NCI-H2196 (cell line): ENCODE measurements around the gene TRIM17.

ENCODE experiments used
- DNase-seq: peaks from one replicate; lab custom pipeline; 2025; ENCODE audit not compliant: unreplicated experiment; lab: John Stamatoyannopoulos, UW

The TRIM17 gene

GRCh38 chr1:228402641-228403025 is 14.0 kb downstream of the TRIM17 start:
- no peak for DNase-seq

GRCh38 chr1:228401782-228402640 is 14.7 kb downstream of the TRIM17 start:
- no peak for DNase-seq

DNA sequence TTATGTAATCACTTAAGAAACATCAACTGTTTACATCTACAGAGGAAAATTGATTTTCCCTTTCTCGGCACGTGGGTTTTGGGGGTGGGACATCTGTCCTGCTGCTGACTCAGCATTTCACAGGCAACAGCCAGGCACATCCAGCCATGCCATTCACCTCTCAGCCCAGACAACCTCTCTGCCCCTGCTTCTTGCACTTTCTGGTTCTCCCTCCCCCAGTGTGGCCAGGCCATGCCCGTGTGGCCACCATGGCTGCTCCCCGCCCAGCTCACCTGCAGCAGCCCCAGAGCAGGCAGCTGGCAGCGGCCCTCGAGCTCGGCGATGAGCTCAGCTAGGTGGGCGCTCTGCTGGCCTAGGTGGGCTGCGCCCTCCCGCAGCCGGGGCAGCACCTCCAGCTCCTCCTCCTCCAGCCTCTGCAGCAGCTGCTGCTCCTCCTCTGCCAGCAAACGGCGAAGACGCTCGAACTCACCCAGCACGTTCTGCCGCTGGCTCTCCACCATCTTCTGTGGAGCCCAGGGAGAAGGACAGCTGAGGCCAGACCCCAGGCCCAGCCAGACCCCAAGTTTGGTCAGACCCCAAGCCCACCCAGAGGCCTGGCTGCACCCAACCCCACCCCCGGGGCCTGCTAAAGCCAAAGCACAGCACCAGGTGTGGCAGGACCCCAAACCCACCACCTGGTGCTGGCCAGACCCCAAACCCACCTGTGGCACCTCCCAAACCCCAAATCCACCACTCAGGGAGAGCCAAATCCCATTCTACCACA is 15.8 kb downstream of the TRIM17 start:
- DNase-seq: no peak

DNA sequence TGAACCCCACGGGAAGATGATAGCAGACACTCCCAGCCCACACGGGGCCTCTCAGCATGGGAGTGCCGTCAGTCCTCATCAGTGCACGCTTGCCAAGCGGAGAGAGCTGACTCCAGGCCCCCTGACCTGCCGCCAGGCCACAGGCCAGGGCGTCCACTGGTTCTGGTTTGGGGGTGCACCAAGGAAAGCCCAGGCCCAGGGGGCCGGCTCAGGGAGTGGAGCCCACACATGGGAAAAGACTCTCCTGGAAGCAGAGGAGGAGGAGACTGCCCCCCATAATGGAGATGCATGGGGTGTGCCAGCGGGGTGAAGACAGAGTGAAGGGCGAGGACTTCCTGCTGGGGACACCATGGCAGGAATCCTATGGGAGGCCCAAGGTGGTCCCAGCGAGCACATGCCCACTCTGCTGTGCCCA is 16.4 kb downstream of the TRIM17 start:
- DNase-seq: no peak

- no peak for DNase-seq
Measured at GRCh38 chr1:228399531-228400236, 17.0 kb downstream of the TRIM17 start.

GRCh38 chr1:228398741-228399461 is 17.8 kb downstream of the TRIM17 start:
- DNase-seq: no peak

GRCh38 chr1:228397966-228398365 is 18.7 kb downstream of the TRIM17 start:
- no peak for DNase-seq

DNA sequence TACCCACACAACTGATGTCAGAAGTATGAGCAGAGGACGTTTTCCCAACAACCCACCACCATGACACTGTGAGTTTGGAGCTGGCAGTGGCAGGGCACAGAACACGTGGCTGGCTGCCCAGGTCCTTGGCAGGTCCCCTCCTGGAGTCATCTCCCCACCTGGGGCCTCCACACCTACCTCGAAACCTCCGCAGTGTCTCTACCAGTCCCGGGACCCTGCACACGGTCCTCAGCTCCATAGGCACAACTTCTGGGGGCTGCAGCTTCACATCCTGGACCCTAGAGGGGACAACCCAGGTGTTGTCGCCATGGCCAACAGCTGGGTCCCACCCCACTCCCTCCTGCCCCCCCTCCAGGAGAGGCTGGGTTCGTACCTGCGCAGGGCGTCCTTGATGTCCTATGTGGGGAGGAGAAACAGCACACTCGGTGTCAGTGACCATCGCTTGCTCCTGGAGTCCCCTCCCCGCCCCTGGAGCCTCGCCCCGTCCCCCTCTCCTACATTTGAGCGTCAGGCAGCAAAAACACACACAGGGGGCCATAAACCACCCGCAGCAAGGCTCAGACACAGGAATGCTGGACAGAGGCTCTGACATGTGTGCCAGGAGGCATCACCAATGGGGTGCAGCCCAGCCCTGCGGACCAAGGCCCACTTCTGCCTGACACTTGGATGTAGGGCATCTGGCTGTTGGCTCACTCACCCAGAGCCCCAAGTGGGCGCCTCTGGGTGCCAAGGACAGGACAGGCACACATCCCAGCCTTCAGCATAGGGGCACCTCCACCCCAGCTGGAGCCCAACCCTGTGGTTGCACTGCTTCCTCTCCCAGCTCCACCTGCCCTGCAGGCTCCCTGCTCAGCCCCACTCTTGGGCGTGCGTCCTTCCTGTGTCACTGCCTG is 19.6 kb downstream of the TRIM17 start:
- DNase-seq: no peak

DNA sequence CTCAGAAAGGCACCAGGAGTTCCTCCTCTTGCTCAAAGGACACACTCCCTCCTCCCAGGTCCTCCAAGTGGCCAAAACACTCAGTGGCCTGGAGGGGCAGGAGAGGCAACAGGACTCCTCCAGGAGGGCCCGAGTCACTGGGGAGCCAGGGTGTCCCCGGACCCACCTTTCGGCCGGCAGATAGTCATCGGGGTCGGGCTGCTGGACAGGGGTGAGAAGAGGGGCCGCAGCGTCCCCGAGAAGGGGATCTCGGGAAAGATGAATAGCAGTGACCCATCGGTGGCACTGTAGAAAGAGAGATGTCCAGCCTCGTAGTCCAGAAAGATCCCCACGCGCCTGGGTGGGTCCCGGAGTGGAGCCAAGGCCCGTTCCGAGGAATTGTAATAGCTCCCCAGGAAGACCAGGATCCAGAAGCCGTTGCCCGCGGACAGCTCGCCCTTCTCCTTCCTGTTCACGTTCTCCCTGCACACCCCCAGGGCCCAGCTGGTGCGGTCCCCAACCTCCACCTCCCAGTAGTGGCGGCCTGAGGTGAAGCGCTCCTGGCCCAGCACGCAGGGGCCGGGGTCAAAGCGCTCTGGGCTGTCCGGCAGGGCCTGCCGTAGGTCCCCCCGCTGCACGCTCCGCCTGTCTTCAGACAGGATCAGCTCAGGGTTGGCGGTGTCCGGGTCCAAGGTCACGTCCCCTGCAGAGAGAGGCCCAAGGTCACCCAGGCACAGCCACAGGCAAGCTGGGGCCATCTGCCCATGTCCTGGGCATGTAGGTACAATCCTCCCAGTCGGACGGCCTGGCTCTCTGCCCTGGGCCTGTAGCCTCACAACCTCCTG is 21.9 kb downstream of the TRIM17 start:
- no peak for DNase-seq

GRCh38 chr1:228393811-228394570 is 22.7 kb downstream of the TRIM17 start:
- no peak for DNase-seq

DNA sequence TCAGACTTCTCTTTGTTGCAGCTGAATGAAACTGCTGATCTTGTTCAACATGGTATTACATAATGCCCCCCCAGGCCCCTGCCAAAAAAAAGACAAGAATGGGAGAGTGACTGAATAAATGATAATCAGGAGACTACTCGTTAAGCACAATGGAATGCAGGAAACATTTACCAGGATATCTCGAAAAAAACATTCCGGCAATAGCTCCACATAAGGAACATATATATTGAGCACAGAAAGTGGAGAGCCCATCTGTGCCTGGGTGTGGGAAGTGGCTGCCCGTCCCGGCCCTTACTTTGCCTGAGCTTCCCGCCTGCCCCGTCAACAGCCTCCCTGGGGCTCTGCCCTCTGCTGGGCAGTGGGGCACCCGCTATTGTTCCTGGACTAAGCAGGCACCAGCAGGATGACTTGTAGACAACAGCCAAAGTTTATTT is 23.4 kb downstream of the TRIM17 start:
- no peak for DNase-seq

GRCh38 chr1:228392111-228392936 is 24.3 kb downstream of the TRIM17 start:
- DNase-seq: no peak

GRCh38 chr1:228391411-228392020 is 25.1 kb downstream of the TRIM17 start:
- no peak for DNase-seq

GRCh38 chr1:228390649-228391048 is 26.0 kb downstream of the TRIM17 start:
- DNase-seq: no peak

- no peak for DNase-seq
Measured at GRCh38 chr1:228387321-228387720, 29.3 kb downstream of the TRIM17 start.

DNA sequence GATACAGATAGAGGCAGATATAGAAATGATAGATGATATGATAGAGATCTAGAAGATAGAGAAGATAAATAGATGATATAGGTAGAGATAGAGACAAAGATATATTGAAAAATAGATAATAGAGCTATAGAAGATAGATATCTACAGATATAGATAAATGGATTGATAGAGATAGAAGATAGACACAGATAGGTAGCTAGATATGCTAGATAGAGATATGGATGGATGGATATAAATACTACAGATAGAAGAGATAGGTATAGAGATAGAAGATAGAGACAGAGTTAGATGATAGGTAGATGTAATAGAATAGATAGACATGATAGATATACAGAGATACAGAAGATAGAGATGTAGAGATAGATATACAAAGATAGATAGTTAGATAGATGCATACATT is 31.4 kb downstream of the TRIM17 start:
- no peak for DNase-seq

GRCh38 chr1:228383773-228384172 is 32.9 kb downstream of the TRIM17 start:
- no peak for DNase-seq
